Prostate gland (tissue), 2 donors: ENCODE results near the gene DLG4. TPM values are rescaled to one million over a fixed set of nuclear protein-coding genes. Genes with fewer than 3 reads are reported as not detected.

ENCODE experiments used
- DNase-seq: peaks from one replicate; pipeline ENCODE4 v3.0.0-alpha.2; 2019; ENCODE audit warnings: low spot score
- H3K27ac ChIP-seq, 2 donors: fragments of 200-600 bp; sonication (generic); 2 replicates each; pipeline ENCODE4 v1.5.1; 2017 to 2019
- H3K27me3 ChIP-seq: fragments of 200-600 bp; sonication (generic); replicated peaks from 2 replicates; pipeline ENCODE4 v1.5.1; 2019; ENCODE audit not compliant: insufficient read depth
- H3K36me3 ChIP-seq, 2 donors: fragments of 200-600 bp; sonication (generic); 1 replicate in 1 of 2; 2 replicates in 1 of 2; pipeline versions ENCODE4 v1.5.1 to v1.8.1; 2017 to 2019
- H3K4me1 ChIP-seq: fragments of 200-600 bp; sonication (generic); replicated peaks from 2 replicates; pipeline ENCODE4 v1.5.1; 2019
- H3K4me3 ChIP-seq, 2 donors: fragments of 200-600 bp; sonication (generic); 2 replicates each; pipeline ENCODE4 v1.5.1; 2017 to 2019
- H3K9me3 ChIP-seq: fragments of 200-600 bp; sonication (generic); 2 replicates; pipeline ENCODE4 v1.5.1; 2017
- POLR2A ChIP-seq: fragments of 450-650 bp; IDR thresholded peaks from one replicate; pipeline ENCODE4 v1.6.1; 2016; ENCODE audit warnings: antibody characterized with exemption, mild to moderate bottlenecking
- POLR2AphosphoS5 ChIP-seq: sonication (generic); formaldehyde crosslinking; IDR thresholded peaks from one replicate; pipeline ENCODE4 v1.6.1; 2017; ENCODE audit warnings: antibody characterized with exemption
- WGBS: methylation state at CpG from one replicate; pipeline ENCODE4 v1.1.5; 2018; 5-methylcytosine and 5-hydroxymethylcytosine counted together
- intact Hi-C: fragments of 100-400 bp; cut with DNase I; formaldehyde crosslinking; loops from one replicate; pipeline ENCODE4 v1.14.2; 2022
- total RNA-seq, 2 donors: library from RNA; depleted of rRNA; stranded (reverse); fragments of >200 nt; gene quantifications; one replicate each; pipeline ENCODE4 v1.1.0, GENCODE V29; 2016
- TF ChIP-seq, protein P1 (sequence below), 4 experiments: fragments of 200-600 bp in 2 of 4; fragments of 450-650 bp in 2 of 4; sonication (generic) in 2 of 4; IDR thresholded peaks; 1 replicate in 3 of 4; 2 replicates in 1 of 4; pipeline ENCODE4 v1.5.1; 2016 to 2019; ENCODE audit warnings: antibody characterized with exemption in 4 of 4, mild to moderate bottlenecking in 2 of 4, moderate library complexity in 2 of 4

The DLG4 gene
- total RNA-seq, 2 donors from 2014 or later = 9.3 to 31.6 TPM

DNA sequence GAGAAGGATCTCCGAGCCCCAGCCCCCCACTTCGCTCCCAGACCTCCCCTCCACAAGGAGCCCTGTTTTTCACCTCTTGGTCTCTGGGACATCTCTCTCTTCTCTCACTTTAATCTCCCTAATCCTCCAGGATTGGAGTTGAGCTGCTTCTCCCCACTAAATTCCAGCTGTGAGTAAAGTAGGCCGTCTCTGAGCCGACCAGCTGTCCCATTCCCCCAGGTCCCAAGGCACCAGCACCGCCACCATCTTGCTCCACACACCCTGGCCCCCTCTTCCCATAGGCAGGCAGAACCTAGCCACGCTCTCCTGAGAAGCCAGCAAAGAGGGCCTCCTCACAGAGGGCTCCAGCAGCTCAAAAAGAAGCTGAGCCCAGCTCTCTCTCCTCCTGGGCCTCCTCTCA, 878 bp downstream of the DLG4 start:
- Histone ChIP-seq H3K4me1 (peaks cover 18% of the 10 kb centered on the region), H3K4me3 (no peak overlapping the region), H3K27me3 (no peaks in the 10 kb centered on the region), H3K36me3 (peaks cover 0 to 10% of the 10 kb centered on the region in 2 donors), H3K27ac (peak overlapping the region; percentile 97 to 99), H3K9me3 (no peaks in the 10 kb centered on the region)
- WGBS = 68% methylated on average over 6 of the region's 6 CpGs
- TF ChIP-seq POLR2AphosphoS5 = no peak
- no peak for TF ChIP-seq POLR2A
- TF ChIP-seq, protein P1, sequence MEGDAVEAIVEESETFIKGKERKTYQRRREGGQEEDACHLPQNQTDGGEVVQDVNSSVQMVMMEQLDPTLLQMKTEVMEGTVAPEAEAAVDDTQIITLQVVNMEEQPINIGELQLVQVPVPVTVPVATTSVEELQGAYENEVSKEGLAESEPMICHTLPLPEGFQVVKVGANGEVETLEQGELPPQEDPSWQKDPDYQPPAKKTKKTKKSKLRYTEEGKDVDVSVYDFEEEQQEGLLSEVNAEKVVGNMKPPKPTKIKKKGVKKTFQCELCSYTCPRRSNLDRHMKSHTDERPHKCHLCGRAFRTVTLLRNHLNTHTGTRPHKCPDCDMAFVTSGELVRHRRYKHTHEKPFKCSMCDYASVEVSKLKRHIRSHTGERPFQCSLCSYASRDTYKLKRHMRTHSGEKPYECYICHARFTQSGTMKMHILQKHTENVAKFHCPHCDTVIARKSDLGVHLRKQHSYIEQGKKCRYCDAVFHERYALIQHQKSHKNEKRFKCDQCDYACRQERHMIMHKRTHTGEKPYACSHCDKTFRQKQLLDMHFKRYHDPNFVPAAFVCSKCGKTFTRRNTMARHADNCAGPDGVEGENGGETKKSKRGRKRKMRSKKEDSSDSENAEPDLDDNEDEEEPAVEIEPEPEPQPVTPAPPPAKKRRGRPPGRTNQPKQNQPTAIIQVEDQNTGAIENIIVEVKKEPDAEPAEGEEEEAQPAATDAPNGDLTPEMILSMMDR (IDR thresholded peaks at IDR 0.05) = no peak
- intact Hi-C loops = no loop called here
- no peak for DNase-seq

DNA sequence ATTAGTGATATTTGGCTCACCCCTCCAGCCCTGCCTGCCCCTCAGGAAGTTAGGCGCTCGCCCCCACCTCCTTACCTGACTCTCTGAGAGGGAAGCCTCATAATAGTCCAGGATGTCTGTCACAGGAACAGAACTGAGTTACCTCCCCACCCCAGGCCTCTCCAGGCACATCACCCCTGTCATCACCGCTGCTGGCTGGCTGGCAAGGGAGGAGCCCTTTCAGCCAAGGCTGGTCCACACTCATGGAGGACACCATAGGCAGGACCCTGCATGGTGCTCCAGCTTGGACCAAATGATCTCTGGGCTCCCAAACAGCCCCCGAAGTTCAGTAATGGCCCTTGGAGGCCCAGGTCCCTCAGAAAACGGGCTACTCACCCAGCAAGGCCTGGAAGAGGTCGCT, 1.5 kb downstream of the DLG4 start:
- H3K4me3 ChIP-seq = peak overlapping the region in 1 of 2 donors; percentile 46
- H3K27me3 ChIP-seq = no peaks in the 10 kb centered on the region
- H3K36me3 ChIP-seq = peaks cover 0 to 4% of the 10 kb centered on the region in 2 donors
- TF ChIP-seq, protein P1 (IDR thresholded peaks at IDR 0.05) = no peak
- no peak for TF ChIP-seq POLR2AphosphoS5
- TF ChIP-seq POLR2A = no peak
- intact Hi-C loops = no loop called here
- DNase-seq = no peak
- 53% methylated on average over 6 of the region's 6 CpGs for WGBS
- peak overlapping the region; percentile 60 to 67 for H3K27ac ChIP-seq
- H3K4me1 ChIP-seq = peaks cover 18% of the 10 kb centered on the region
- no peaks in the 10 kb centered on the region for H3K9me3 ChIP-seq

GRCh38 chr17:7217113-7217987, 2.3 kb downstream of the DLG4 start:
- TF ChIP-seq POLR2AphosphoS5 (no peak), POLR2A (no peak)
- TF ChIP-seq, protein P1 (IDR thresholded peaks at IDR 0.05) = no peak
- WGBS = under 1% methylated on average over 24 of the region's 32 CpGs
- Histone ChIP-seq H3K27me3 (no peaks in the 10 kb centered on the region), H3K9me3 (no peaks in the 10 kb centered on the region), H3K4me1 (peaks cover 18% of the 10 kb centered on the region), H3K4me3 (peak overlapping the region; percentile 32 to 46), H3K36me3 (no peaks in the 10 kb centered on the region), H3K27ac (peak overlapping the region; percentile 60 to 67)
- intact Hi-C loops = no loop called here
- DNase-seq = no peak

- intact Hi-C loops = no loop called here
- H3K36me3 ChIP-seq = no peaks in the 10 kb centered on the region
- peak overlapping the region; percentile 60 to 67 for H3K27ac ChIP-seq
- H3K9me3 ChIP-seq = no peaks in the 10 kb centered on the region
- no peaks in the 10 kb centered on the region for H3K27me3 ChIP-seq
- peak overlapping the region; percentile 32 to 46 for H3K4me3 ChIP-seq
- 12% methylated on average over 7 of the region's 7 CpGs for WGBS
- TF ChIP-seq POLR2AphosphoS5 = no peak
- TF ChIP-seq, protein P1 (IDR thresholded peaks at IDR 0.05) = no peak
- no peak for TF ChIP-seq POLR2A
- H3K4me1 ChIP-seq = peaks cover 18% of the 10 kb centered on the region
- DNase-seq = no peak
Measured at GRCh38 chr17:7216242-7217112, 3.2 kb downstream of the DLG4 start.
